Hindlimb muscle (tissue), 1 donor: ENCODE data around the gene NUDT15. TPM values are rescaled to one million over a fixed set of nuclear protein-coding genes. Genes with fewer than 3 reads are reported as not detected.
"Not testable (repeated sequence)": the region's sequence is repeated elsewhere in the genome, so short reads cannot be mapped to it uniquely, and the experiment has no call there.

Experiments used
- DNase-seq: peaks from one replicate; pipeline ENCODE4 v3.0.0-alpha.2; 2013
- polyA plus RNA-seq: library from polyadenylated mRNA; unstranded; fragments of 120-200 nt; gene quantifications from one replicate; pipeline ENCODE4 v1.2.1, GENCODE V29; 2013; ENCODE audit not compliant: insufficient read length

NUDT15 gene
- polyA plus RNA-seq, 1 donor = 11.6 TPM

DNA sequence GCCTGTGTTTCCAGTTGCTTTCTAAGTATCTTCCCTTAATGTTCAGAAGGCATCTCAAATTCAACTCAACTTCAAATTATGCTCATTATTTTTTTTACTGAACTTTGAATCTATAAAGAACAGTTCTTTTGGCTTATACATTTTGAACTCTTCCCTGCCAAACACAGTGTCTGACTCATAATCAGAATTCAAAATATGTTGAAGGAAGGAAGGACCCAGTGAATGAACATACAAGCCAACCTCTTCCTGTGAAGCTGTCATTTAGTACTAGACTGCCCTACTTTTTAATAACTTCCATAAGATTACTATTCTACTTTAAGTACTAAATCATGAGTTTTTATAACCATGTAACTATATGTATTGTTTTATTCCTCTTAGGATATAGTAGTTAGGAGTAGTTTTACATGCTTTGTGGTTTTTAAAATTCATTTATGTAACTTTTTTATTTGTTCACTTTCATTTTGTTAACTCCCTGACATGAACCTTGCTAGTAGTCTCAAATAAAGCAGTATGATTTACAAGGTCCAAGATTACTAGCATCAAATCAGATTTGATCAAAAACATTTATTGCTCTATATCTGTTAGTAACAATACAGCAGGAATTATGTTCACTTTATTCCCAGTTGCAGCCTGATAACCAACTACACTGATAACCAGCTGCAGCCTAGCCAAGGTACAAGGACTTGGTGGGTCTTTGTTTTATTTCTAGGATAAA lies 6.4 kb downstream of the NUDT15 start:
- no peak for DNase-seq

DNA sequence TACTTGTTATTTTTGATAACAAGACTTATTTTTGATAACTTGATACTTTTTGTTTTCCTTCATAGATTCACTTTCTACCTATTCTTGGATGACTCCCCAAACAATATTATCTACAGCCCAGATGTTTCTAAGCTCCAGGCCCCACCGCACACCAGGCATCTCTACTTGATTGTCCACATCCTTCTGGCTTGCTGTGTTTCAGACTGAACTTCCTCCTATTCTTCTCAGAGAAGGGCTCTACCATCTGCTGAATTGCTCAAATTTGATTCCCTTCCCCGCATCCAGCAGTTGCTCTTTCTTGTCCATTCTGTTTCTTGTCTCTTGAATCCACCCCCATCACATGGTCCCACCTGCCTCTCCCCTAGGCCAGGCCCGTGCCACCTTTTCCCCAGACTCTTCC lies 13.0 kb downstream of the NUDT15 start:
- DNase-seq = no peak

- DNase-seq = no peak
Observed at GRCh38 chr13:48054601-48055000, 17.1 kb downstream of the NUDT15 start.

- DNase-seq = no peak
Observed at GRCh38 chr13:48055712-48056111, 18.2 kb downstream of the NUDT15 start.

DNA sequence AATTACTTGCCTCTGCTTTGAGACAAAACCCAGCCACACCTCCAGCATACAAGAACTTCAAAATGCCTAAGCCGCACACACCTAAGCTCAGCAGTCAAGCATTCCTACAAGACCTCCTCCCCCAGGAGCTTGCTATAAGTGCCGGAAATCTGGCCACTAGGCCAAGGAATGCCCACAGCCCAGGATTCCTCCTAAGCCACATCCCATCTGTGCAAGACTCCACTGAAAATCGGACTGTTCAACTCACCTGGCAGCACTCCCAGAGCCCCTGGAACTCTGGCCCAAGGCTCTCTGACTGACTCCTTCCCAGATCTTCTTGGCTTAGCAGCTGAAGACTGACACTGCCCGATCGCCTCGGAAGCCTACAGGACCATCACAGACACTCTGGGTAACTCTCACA lies 21.0 kb downstream of the NUDT15 start:
- DNase-seq = not testable (repeated sequence)

- DNase-seq = not testable (repeated sequence)
Observed at GRCh38 chr13:48059951-48060350, 22.4 kb downstream of the NUDT15 start.

DNA sequence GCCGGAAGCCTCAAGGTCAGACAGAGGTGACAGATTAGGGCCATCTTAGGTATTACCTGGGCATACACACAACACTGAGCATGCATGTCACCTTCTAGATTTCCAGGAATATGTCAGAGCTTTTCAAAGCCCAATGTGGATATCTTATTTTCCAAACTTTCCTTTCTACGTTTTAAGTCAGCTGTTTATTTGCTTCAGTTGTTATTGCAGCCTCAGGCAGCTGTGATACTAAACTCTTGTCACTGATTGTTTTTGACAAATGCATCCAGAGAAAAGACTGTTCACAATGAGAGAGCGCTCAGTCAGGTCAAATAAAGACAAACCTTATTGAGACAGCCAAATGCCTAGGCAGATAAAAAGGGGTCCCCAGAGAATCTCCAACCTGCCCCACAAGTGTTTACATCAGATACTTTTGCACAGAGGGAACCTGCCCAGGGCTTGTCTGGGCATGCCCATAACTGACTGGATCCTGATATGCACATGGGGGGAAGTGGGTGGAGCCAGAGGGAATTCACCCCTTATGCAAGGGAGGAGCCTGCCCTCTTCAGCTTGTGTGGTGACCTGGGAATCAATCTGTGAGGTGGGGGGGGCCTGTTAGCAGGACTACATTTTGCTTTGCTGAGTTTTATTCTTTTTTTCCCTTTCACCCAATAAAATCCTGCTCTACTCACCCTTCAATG lies 28.9 kb downstream of the NUDT15 start:
- no peak for DNase-seq

GRCh38 chr13:48068036-48068435 lies 30.5 kb downstream of the NUDT15 start:
- no peak for DNase-seq

DNA sequence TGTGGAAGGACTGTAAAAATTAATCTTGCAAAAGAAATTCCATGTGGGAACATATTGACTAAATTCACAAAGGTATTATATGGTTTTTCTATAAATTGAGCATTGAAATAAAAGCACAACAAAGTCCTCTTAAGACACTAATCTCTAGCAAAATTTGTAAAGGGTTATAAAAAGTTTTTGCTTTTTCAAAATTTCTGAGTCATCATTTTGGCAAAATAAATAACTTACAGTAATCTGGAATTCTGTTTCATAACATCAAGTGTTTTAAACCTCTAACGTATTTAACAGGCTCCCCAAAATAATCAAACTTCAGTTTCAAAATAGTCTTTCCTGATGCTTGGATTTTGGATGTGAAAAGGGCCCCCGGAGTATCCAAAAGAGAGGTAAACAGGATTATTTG lies 31.4 kb downstream of the NUDT15 start:
- DNase-seq = no peak

DNA sequence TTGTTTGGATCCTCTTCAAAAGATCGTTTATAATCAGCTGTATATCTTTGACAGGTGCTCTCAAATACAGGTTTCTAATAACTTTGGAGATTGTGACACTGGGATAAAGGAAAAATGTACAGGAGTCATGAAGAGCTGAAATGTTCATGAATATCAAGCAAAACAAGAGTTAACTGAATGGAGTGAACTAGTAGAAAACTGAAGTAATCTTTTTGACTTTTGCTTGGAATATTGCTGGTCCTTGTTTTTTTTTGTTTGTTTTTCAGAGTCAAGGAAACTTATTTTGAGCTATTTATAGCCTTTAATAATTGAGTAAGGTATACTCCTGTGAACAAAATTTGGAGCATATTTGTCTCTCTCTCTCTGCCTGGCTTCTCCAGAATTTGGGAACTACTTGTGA lies 32.0 kb downstream of the NUDT15 start:
- DNase-seq = no peak

- DNase-seq = no peak
Observed at GRCh38 chr13:48070942-48071341, 33.4 kb downstream of the NUDT15 start.

GRCh38 chr13:48072304-48072703 lies 34.8 kb downstream of the NUDT15 start:
- no peak for DNase-seq

DNA sequence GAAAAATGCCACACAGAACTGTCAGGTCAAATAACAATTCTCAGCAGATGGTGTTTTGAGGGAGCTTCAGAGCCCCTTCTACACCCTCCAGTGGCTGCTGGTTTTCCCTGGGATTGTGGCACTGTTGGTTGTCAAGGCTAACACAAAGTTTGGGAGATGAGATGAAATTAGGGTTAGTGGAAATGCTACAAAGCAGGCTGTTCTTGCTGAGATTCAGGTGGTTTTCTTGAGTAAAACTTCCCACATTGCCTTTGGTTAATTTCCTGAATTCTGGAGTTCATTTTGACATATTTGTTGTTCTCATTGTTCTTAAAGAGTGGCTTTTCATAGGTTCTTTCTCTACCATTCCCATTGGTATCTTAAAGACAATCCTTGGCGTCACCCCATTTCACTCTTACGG lies 35.3 kb downstream of the NUDT15 start:
- DNase-seq = no peak

DNA sequence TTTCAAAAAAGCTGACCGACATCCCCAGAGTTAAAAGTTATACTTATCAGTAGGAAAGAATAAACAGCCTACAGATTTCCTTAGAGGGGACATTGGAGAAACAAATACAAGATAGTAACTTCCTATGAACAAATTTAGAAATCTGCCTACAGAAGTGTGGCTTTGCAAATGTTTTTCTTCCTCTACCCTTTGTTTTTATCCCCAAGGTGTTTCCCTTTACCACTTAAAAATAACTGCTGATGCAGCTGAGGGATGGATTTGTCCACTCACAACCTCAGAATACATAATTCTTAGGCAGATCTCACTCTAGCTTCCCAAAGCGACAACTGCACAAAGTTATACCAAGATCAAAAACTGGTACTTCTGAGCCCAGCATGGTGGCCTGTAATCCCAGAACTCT lies 36.5 kb downstream of the NUDT15 start:
- no peak for DNase-seq

DNA sequence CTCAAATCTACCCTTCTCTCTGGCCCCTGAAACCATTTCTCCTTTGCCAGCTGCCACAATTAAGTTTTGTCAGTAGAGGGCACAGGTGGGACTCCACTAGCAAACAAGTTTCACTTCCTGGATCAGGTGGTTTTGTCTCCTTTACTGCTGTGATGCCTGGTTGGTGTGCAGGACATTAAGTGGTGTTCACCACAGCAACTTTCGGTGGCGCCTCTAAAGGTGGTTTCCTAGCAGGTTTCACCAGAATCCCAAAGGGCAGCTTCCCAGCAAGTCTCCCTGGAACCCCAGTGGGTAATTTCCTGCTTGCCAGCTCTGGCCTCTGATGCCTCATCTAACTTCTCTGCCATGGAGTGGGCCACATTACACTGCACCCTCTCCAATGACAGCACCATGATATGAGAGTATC lies 40.7 kb downstream of the NUDT15 start:
- DNase-seq = no peak

GRCh38 chr13:48081739-48082138 lies 44.2 kb downstream of the NUDT15 start:
- no peak for DNase-seq

DNA sequence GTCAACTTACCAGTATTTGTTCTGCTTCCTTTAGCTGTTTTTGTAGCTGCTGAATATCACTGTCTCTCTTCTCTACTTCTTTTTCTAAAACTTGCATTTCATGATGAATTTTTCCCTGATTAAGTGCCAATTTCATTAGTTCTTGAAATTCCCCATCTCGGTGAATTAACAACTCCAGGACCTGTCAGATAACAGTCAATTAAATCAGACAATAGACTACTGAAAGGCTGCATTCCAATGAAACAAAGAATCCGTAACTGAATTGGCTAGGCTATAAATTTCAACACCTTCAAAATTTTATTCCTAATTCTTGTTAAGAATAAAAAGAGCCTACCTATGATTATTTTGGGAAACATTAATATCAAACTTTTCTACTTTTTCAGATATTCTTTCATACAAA lies 48.7 kb downstream of the NUDT15 start:
- no peak for DNase-seq

GRCh38 chr13:48093588-48093987 lies 56.1 kb downstream of the NUDT15 start:
- DNase-seq = no peak

DNA sequence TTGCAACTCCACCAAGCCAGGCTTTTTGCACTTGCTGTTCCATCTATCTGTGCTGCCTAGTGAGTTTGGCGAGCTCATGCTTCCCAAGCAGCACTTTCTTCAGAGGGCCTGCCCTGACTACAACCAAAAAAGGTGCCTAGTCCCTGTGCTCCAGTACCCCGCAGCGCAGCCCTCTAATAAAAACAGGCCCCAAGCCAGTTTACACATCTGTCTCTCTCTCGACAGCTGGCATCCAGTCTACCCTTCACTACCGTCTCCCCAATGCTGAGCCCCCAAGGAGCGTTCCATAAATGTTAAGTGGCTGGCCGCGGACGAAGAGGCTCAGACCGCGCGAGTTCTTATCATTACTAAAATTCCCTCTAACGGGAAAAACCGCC lies 56.9 kb downstream of the NUDT15 start:
- DNase-seq = peak; percentile 11

DNA sequence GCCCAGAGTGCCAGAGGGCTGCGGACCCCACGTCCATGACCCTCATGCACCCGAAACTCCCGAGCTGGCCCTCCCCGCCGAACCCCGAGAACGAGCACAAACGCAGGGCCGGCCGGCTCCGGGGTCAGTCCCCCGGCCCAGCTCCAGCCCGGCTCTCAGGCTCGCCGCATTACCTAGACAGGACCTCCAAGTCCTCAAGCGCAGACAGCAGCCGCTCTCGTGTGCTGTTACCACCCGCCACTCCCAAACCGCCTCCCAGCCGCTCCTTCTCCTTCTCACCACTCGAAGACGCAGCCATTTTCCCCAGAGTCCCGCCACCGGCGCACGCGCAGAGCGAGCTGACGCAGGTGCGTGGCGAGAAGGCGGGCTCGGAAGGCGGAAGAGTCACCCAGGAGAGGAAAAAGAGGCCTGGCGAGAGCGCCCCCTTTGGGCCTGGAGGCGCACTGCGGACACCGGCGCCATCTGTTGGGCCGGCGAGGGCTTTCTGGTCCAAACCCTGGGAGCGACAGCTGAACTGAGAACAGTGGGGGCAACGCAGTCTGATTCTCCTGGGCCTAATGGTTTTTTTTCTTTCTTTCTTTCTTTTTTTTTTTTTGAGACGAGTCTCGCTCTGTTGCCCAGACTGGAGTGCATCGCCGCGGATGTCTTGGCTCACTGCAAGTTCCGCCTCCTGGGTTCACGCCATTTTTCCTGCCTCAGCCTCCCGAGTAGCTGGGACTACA lies 57.4 kb downstream of the NUDT15 start, which contains the start of gene MED4:
MED4 (minus strand) TSS at position 324 of the 722 bp plus-strand sequence; CDS start at position 298, 26 bp downstream.
- peak; percentile 97 for DNase-seq

- DNase-seq = no peak
Observed at GRCh38 chr13:48096670-48097069, 59.1 kb downstream of the NUDT15 start.
